A549 treated with RU486 at 1 μM for 4 hours (cell line): ENCODE data around the gene SERPINA6. TPM values are rescaled to one million over a fixed set of nuclear protein-coding genes. Genes with fewer than 3 reads are reported as not detected.

Experiments used
- total RNA-seq: library from RNA; stranded (reverse); fragments of 200-300 nt; extraction: Qiagen RNA extraction; gene quantifications from 5 replicates; pipeline ENCODE4 v1.2.3, GENCODE V29; 2022; ENCODE audit warnings: low read depth

Gene SERPINA6, protein sequence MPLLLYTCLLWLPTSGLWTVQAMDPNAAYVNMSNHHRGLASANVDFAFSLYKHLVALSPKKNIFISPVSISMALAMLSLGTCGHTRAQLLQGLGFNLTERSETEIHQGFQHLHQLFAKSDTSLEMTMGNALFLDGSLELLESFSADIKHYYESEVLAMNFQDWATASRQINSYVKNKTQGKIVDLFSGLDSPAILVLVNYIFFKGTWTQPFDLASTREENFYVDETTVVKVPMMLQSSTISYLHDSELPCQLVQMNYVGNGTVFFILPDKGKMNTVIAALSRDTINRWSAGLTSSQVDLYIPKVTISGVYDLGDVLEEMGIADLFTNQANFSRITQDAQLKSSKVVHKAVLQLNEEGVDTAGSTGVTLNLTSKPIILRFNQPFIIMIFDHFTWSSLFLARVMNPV
- total RNA-seq: 0.49 to 1.9 TPM (median 0.66 TPM) in 5 replicates

DNA sequence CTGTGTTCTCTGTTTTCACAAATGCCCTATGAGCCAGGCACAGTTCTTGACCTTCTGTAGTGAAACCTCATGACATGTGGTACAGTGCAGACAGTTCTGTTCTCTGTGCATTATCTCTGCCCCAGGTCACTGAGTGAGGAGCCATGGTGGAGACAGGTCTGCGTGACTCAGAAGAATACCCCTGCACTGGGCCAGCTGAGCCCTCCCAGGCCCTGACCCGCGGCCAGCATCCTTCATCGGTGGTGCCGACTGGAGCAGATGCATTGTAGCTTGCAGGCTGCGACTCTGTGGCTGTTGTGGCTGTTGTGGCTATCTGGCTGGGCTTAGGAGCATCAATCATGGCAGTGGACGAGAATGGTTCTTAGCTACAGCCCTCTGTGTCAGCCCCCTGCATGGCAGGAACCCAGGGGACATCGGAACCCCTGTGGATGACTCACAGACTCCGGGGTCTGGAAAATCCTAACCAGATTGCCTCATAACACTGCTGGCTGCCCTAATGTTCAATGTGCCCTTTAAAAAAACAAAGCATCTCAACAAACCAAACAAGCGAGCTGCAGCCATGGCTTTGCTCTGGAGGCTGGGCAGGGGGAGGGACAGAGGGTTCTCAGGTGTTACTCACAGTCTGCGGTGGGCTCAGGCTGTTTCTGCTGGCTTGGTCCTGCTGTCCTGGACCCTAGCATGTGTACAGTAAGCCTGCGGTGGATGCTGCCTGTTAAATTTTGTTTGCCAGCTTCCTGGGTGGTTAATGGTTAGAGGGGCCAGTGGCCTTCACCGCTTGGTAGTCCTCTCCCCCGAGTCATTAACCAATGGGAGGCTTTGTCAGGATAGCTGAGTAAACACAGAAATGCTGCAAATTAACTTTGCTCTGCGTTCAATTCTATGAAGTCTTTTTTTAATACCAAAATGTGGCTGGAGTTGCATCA, at the start of gene SERPINA6:
Gene SERPINA6, minus strand, starts transcription at position 689 of the 923 bp plus-strand sequence. CDS start 8,688 bp downstream, outside the sequence.

DNA sequence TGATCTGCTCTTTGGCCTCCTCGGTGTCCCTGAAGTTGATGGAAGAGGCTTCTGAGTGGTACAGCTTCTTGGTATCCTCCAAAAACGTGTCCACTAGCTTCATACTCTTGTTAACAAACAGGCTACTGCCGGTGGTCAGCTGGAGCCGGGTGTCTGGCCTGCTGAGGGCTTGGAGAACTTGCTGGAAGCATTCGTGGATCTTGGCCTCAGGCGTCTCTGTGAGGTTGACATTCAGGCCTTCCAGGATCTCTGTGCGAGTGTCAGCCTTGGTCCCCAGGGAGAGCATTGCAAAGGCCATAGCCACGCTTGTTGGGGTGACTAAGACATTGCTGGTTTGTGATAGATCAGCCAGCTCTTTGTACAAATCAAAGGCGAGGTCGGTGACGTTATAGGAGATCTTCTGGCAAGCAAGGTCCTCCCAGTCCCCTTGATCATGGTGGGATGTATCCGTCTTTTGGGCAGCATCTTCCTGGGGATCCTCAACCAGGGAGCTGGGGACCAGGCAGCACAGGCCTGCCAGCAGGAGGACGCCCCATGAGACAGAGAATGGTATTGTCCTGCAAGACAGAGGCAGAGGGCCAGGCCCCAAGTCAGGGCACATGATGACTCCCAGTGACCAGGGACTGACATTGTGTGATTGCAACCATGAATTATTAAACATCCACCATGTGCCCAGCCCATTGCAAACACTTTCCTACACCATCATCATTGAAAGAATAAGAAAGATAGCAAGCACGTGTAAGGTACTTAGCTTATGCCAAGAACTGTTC, 43.2 kb upstream of the SERPINA6 start, which contains the start of gene SERPINA2:
Gene SERPINA2, minus strand, starts transcription at position 553 of the 770 bp plus-strand sequence.

DNA sequence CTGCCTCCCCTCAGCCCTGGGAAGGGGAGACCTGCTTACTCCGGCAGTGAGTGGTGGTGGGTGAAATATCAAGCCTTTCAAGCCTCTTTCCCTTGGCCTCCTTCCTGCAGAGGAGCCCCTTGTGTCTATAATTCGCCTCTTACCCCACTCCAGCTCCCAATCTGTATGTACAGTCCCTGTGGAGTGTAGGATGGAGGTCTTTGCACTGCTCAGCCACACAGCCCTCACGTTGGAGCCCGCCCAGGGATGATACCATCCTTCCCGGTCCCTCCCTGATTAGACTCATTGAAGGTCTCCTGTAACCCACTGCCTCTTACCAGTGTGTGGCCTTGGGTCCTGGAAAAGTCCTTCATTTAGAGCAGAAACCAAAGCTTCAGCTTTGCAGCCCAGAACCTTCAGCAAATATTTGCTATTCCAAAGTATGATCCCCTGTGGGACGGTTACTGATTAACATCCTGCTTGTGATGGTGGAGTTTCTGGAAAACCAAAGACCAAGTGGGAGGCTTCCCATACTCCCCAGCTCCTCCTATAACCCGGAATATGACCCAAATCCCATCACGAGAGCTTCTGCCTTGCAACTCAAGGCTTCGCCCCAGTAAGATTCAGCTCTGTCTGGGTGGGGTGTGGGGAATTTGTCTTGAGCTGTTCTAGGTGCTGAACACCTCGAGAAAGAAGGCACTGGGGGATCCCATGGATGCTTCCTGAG, 30.1 kb downstream of the SERPINA6 start, which contains the start of gene SERPINA10:
Gene SERPINA10, minus strand, starts transcription at position 397 of the 706 bp plus-strand sequence. CDS start 2,675 bp downstream, outside the sequence.

Other genes starting within 250 kb of the SERPINA6 start
- 186 to 221 TPM (median 191 TPM) in 5 replicates for gene DDX24, start 242.1 kb downstream of the SERPINA6 start, total RNA-seq
- gene IFI27L1, start 242.0 kb downstream of the SERPINA6 start, total RNA-seq: 17.6 to 23.5 TPM (median 20.7 TPM) in 5 replicates
- gene IFI27, start 212.6 kb downstream of the SERPINA6 start, total RNA-seq: 0.25 to 2.0 TPM (median 1.1 TPM) in 5 replicates
- gene IFI27L2, start 193.7 kb downstream of the SERPINA6 start, total RNA-seq: 42.4 to 66.5 TPM (median 57.2 TPM) in 5 replicates
- 0.27 to 0.79 TPM (median 0.46 TPM) in 5 replicates for gene PPP4R4, start 149.0 kb downstream of the SERPINA6 start, total RNA-seq
- gene SERPINA10, start 30.1 kb downstream of the SERPINA6 start, total RNA-seq: not detected in 5 replicates
- gene SERPINA2, start 43.4 kb upstream of the SERPINA6 start, total RNA-seq: not detected in 5 replicates
- 0.45 to 3.1 TPM (median 0.61 TPM) in 5 replicates for gene SERPINA1, start 65.3 kb upstream of the SERPINA6 start, total RNA-seq
- not detected in 5 replicates for gene SERPINA11, start 129.5 kb upstream of the SERPINA6 start, total RNA-seq
- not detected in 5 replicates for gene SERPINA9, start 152.9 kb upstream of the SERPINA6 start, total RNA-seq
- gene SERPINA12, start 186.1 kb upstream of the SERPINA6 start, total RNA-seq: not detected in 5 replicates
- gene SERPINA4, start 238.1 kb upstream of the SERPINA6 start, total RNA-seq: not detected in 5 replicates